ENCODE measurements around the gene TGM3.

DNA sequence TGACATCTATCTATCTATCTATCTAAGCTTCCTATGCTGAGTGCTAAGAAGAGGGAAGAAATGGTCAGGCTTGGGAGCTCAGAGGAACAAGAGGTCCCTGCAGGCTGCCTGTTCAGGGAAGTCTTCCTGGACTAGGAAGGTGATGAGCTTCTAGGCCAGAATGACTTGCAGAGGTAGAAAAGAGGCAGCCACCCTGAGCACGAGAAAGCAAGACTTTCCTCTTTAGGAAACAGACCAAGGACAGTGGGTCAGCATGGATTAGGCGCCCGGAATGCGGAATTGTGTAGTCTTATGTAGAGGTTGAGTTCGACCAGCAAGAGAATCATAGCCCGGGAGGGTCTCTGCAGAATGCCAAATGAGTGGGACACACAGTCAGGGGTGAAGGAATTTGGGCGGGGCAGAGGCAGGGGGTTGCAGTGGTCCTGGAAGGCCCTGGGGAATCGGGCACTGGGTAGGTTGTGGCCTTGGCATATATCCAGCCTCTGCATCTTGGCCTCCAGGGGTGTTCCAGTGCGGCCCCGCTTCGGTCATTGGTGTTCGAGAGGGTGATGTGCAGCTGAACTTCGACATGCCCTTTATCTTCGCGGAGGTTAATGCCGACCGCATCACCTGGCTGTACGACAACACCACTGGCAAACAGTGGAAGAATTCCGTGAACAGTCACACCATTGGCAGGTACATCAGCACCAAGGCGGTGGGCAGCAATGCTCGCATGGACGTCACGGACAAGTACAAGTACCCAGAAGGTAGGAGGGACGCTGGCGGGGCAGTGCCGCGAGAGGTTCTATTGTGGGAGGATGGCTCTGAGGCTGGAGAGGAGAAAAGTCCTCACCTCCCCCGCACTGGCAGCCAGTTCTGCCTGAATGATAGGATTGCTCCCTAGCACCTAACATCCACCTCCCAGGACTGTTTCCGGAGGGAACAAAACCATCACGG is 32.1 kb downstream of the TGM3 start:
- TF ChIP-seq YY1 (IDR thresholded peaks at IDR 0.05; ENCODE audit: extremely low read depth, insufficient replicate concordance, low read depth, low read length) = no peak
- TF ChIP-seq SIN3A (IDR thresholded peaks at IDR 0.05; ENCODE audit: low read depth) = no peak

All from HCT116 (cell line).